ENCODE results near the gene PDZRN4. TPM values are rescaled to one million over a fixed set of nuclear protein-coding genes. Genes with fewer than 3 reads are reported as not detected.
"Not testable (repeated sequence)": the region's sequence is repeated elsewhere in the genome, so short reads cannot be mapped to it uniquely, and the experiment has no call there.

Gene PDZRN4
- total RNA-seq, 4 donors from 2014 or later = 43.9 to 75.2 (median 50.6) TPM

DNA sequence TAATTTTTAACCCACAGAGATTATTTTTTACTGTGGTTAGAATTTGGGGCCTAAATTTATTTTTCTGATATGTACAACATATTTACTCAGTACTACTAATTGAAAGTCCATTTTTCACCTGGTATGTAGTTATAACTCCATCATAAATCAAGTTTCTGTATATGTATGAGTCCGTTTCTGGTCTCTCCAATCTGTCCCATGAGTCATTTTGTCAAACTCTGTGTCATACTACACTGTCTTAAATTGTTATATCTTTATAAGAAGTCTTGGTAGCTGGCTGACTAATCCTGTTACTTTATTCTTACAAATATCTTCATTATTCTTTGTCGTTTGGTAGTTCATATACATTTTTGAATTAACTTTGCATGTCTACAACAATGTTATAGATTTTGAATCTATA lies 344.0 kb downstream of the PDZRN4 start:
- no peak overlapping the region for H3K4me3 ChIP-seq
- no peaks in the 10 kb centered on the region for H3K9me3 ChIP-seq
- no peaks in the 10 kb centered on the region for H3K27me3 ChIP-seq
- intact Hi-C loops (cut with DNase I) = no loop called here
- peaks cover 0 to 10% (median 7%) of the 10 kb centered on the region in 4 donors for H3K4me1 ChIP-seq
- 69% methylated on average over 2 of the region's 2 CpGs for WGBS
- H3K27ac ChIP-seq (replicated peaks in 1 of 4) = peak overlapping the region in 1 of 4 donors; percentile 56
- TF ChIP-seq POLR2AphosphoS5 (IDR thresholded peaks at IDR 0.05) (no peak), EP300 (IDR thresholded peaks at IDR 0.05) (no peak), POLR2A (IDR thresholded peaks at IDR 0.05; ENCODE audit: low read depth) (no peak)
- TF ChIP-seq, protein P1, sequence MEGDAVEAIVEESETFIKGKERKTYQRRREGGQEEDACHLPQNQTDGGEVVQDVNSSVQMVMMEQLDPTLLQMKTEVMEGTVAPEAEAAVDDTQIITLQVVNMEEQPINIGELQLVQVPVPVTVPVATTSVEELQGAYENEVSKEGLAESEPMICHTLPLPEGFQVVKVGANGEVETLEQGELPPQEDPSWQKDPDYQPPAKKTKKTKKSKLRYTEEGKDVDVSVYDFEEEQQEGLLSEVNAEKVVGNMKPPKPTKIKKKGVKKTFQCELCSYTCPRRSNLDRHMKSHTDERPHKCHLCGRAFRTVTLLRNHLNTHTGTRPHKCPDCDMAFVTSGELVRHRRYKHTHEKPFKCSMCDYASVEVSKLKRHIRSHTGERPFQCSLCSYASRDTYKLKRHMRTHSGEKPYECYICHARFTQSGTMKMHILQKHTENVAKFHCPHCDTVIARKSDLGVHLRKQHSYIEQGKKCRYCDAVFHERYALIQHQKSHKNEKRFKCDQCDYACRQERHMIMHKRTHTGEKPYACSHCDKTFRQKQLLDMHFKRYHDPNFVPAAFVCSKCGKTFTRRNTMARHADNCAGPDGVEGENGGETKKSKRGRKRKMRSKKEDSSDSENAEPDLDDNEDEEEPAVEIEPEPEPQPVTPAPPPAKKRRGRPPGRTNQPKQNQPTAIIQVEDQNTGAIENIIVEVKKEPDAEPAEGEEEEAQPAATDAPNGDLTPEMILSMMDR (IDR thresholded peaks at IDR 0.05) = no peak
- no peak for DNase-seq (ENCODE audit: extremely low spot score)
- H3K36me3 ChIP-seq = no peaks in the 10 kb centered on the region

DNA sequence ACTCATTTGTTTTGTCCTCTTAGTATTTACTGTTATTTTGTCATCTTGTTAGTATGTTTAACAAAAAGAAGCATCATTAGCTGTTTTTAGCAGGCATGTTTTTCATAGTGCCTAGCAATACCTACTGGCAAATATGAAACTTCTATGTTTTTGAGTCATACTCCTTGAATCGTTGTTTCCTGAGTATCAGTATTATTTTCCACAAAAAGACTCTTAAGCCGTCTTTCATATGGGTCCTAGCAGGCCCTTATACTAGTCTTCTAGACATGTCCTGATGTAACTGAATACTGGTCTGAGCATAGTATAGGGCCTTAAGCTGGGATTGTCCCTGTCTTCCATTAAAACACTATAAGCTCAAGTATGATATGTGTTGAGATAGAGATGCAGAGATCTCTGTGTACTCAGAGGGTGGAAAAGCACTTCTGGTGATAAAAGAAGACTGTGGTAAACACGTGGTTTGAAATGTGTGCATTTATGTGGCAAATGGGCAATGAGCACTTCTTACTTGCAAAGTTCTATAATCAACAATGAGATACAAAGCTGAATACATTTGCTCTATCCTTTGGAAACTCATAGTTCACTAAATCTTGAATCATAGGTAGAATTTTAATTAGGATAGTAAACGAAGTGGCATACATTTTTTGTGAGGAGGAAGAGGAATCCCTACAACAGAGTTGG lies 348.8 kb downstream of the PDZRN4 start:
- intact Hi-C loops (cut with DNase I) = no loop called here
- Histone ChIP-seq H3K27ac (replicated peaks in 1 of 4) (no peak overlapping the region), H3K27me3 (no peaks in the 10 kb centered on the region), H3K4me3 (no peak overlapping the region), H3K4me1 (no peaks in the 10 kb centered on the region), H3K36me3 (no peaks in the 10 kb centered on the region), H3K9me3 (no peaks in the 10 kb centered on the region)
- no peak for DNase-seq (ENCODE audit: extremely low spot score)
- no peak for TF ChIP-seq EP300 (IDR thresholded peaks at IDR 0.05)
- no peak for TF ChIP-seq POLR2A (IDR thresholded peaks at IDR 0.05; ENCODE audit: low read depth)
- TF ChIP-seq, protein P1 (IDR thresholded peaks at IDR 0.05) = no peak
- no peak for TF ChIP-seq POLR2AphosphoS5 (IDR thresholded peaks at IDR 0.05)
- 92% methylated on average over 4 of the region's 4 CpGs for WGBS

DNA sequence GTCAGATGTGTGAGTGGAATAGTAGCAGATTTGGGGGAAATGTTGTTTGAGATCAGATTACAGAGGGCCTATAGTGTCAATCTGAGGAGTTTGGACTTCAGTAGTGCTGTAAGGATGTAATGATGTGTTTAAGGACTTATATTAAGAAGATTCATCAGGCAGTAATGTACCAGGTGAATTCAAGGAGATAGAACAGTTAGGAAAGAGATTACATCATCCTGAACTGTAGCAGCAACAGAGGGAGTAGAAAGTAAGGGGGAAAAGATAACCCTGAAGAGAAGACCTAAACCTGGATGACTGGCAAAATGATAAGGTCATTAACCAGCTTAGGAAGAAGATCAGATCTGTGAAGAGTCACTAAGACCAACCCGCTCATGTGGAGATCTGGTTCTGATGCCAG lies 349.4 kb downstream of the PDZRN4 start:
- H3K4me1 ChIP-seq = no peaks in the 10 kb centered on the region
- no peak overlapping the region for H3K4me3 ChIP-seq
- TF ChIP-seq POLR2AphosphoS5 (IDR thresholded peaks at IDR 0.05) = no peak
- TF ChIP-seq, protein P1 (IDR thresholded peaks at IDR 0.05) = no peak
- TF ChIP-seq EP300 (IDR thresholded peaks at IDR 0.05) = no peak
- no peak for TF ChIP-seq POLR2A (IDR thresholded peaks at IDR 0.05; ENCODE audit: low read depth)
- no peaks in the 10 kb centered on the region for H3K27me3 ChIP-seq
- H3K36me3 ChIP-seq = no peaks in the 10 kb centered on the region
- 97% methylated on average over 1 of the region's 1 CpG for WGBS
- no peak for DNase-seq (ENCODE audit: extremely low spot score)
- intact Hi-C loops (cut with DNase I) = no loop called here
- no peak overlapping the region for H3K27ac ChIP-seq (replicated peaks in 1 of 4)
- H3K9me3 ChIP-seq = no peaks in the 10 kb centered on the region

DNA sequence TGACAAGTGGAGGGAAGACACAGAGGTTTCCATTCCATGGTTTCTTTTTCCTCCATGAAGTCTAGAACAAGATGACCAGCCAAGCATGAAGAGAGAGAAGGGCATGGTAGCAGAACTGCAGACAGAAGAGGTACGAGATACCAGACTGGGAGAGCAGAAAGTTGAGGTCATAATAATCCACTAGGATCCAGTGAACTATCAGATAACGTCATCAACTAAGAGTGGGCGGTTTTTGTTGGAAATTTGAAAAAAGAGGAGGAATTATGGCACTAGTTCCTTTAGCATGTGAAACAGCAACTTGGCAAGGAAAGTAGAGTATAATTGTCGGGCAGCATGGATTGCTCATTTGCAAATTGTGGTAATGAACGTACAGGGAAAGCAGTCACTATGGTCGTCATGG lies 357.6 kb downstream of the PDZRN4 start:
- no peaks in the 10 kb centered on the region for H3K36me3 ChIP-seq
- intact Hi-C loops (cut with DNase I) = no loop called here
- H3K4me1 ChIP-seq = no peaks in the 10 kb centered on the region
- no peak overlapping the region for H3K27ac ChIP-seq (replicated peaks in 1 of 4)
- no peak overlapping the region for H3K4me3 ChIP-seq
- no peak for DNase-seq (ENCODE audit: extremely low spot score)
- WGBS = 86% methylated on average over 6 of the region's 6 CpGs
- H3K9me3 ChIP-seq = no peaks in the 10 kb centered on the region
- TF ChIP-seq EP300 (IDR thresholded peaks at IDR 0.05) = no peak
- TF ChIP-seq, protein P1 (IDR thresholded peaks at IDR 0.05) = no peak
- TF ChIP-seq POLR2AphosphoS5 (IDR thresholded peaks at IDR 0.05) = no peak
- TF ChIP-seq POLR2A (IDR thresholded peaks at IDR 0.05; ENCODE audit: low read depth) = no peak
- no peaks in the 10 kb centered on the region for H3K27me3 ChIP-seq

DNA sequence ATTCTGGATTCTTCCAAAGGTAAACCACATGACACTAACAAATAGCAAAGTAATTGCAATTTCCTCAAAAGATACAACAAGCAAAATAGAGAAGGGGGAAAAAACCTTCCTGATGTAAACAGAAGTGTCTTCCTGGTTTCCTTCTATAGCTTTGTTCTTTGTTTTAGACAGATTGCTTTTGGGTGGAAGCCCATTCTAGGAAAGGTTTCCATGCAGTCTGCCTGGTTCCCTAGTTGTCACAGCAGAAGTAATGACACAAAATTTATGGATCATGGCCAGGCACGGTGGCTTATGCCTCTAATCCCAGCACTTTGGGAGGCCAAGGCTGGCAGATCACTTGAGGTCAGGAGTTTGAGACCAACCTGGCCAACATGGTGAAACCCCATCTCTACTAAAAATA lies 359.0 kb downstream of the PDZRN4 start:
- H3K27me3 ChIP-seq; H3K4me3 ChIP-seq; intact Hi-C loops (cut with DNase I); H3K27ac ChIP-seq (replicated peaks in 1 of 4); H3K4me1 ChIP-seq; H3K36me3 ChIP-seq; H3K9me3 ChIP-seq; DNase-seq (ENCODE audit: extremely low spot score): not testable (repeated sequence)
- WGBS = 38% methylated on average over 1 of the region's 1 CpG

All from esophagus muscularis mucosa (tissue), 4 donors.